ENCODE measurements around the gene ANKRD33.
"Not testable (repeated sequence)": the region's sequence is repeated elsewhere in the genome, so short reads cannot be mapped to it uniquely, and the experiment has no call there.

Gene ANKRD33

GRCh38 chr12:51883295-51883694, 4.6 kb upstream of the ANKRD33 start:
- DNase-seq (ENCODE audit: low spot score), result no peak

DNA sequence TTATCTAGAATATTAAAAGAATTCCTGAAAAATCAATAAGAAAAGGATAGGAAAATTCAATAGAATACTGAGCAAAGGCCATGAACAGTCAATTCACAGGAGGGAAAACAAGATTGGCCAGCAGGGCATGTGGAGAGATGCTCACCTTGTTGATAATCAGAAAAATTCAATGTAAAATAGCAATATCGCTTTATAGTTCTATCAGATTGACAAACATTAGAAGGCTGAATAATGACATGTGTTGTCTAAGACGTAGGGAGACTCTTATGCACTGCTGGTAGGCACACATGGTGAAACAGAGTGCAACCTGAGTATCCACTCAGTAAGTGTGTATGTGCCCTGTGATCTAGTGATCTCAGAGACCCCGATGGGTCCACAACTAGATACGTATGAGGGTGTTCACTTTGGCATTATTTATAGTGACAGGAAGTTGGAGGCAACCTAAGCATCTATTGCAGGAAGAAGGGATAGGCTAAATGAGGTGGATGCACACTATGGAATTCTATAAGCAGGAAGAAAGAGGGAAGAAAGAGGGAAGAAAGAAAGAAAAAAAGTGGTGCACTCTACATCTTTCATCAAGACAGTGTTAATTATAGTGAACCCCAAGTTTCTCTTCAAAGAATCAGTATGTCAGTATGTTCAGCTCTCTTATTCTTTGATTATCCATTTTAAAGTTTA, 3.8 kb upstream of the ANKRD33 start:
- peak; percentile 36 for DNase-seq (ENCODE audit: low spot score)

GRCh38 chr12:51884676-51885229, 3.1 kb upstream of the ANKRD33 start:
- DNase-seq (ENCODE audit: low spot score), result peak; percentile 66

DNA sequence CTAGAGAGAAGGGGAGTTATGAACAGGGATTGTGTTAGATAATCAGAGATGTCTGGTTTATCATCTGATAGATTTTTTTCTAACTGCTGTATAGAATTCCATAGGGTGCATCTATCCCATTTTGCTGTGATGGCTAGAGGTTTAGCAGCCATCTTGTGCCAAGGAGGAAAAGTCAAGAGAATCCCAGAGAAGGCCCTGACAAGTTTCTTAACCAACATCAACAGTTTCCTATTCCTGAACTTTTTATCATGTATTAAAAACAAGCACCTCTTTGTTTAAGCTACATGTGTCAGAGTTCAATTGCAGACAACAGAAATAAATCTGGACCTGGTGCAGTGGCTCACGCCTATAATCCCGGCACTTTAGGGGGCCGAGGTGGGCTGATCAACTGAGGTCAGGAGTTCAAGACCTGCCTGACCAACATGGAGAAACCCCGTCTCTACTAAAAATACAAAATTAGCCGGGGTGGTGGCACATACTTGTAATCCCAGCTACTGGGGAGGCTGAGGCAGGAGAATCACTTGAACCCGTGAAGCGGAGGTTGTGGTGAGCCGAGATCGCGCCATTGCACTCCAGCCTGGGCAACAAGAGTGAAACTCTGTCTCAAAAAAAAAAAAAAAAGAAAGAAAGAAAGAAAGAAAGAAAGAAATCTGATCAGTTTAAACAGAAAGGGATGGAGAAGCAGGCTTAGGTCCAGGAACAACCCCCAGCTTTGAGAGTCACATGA, 2.4 kb upstream of the ANKRD33 start:
- not testable (repeated sequence) for DNase-seq (ENCODE audit: low spot score)

GRCh38 chr12:51886021-51886710, 1.7 kb upstream of the ANKRD33 start:
- peak; percentile 51 for DNase-seq (ENCODE audit: low spot score)

DNA sequence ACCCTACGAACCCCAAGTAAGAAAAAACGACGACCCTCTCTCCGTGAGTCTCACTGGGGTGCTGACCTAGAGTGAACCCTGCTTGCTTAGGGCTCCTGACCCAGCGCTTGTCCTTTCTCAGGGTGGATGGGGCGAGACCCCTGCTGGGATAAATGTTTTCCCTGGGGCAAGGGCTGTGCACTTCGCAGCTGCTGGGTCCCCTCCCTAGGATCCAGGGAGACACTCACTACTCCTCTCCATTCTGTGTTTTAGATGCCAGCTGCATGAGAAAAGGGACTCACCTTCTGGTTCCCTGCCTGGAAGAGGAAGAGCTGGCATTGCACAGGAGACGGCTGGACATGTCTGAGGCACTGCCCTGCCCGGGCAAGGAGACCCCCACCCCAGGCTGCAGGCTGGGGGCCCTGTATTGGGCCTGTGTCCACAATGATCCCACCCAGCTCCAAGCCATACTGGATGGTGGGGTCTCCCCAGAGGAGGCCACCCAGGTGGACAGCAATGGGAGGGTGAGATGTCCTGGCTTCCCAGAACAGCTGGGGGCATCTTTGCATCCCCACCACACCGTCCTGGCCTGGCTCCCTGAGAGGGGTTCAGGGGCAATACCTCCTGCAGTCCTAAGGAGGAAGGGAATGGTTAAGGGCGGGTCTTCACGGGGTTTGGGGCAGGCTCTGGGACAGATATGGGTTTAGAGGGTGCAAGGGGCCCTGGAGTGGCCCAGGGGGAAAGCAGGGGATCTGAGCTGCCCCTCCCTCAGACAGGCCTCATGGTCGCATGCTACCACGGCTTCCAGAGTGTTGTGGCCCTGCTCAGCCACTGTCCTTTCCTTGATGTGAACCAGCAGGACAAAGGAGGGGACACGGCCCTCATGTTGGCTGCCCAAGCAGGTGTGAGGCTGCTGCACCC, 663 bp downstream of the ANKRD33 start:
- DNase-seq (ENCODE audit: low spot score), result no peak

DNA sequence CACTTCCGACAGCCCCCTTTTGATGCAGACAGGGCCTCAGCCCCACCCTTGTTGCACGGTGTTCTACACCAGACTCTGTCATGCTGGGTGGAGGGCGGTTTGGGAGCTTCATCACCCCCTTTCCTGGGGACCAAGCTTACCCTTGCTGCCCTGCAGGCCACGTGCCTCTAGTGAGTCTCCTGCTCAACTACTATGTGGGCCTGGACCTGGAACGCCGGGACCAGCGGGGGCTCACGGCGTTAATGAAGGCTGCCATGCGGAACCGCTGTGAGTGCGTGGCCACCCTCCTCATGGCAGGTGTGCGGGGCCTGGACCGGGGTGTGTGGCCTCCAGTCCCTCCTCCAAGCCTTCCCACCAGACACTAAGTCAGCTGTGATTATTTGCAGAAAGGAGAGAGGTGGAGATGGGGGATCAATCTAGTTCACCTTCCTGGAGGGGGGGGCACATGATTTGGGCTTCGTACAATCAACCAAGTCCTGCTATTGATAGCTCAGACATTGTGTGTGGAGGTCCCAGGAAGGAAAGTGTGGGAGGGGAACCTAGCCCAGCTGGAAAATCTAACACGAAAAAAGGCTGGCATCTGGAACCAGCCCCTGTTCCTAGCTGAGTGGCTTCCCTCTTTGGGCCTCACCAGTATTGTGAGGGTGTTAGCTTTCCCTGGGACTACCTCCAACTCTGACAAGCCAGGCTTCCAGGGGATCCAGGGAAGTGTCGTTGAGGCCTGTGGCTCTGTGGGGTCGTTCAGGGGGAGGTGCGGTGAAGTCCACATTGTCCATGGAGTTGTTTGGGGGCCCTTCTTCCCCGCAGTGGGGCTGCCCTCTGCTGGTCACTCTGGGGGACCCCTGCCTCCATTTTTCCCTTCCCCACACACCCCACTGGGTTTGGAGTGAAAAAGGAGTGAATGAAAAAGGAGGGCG, 1.6 kb downstream of the ANKRD33 start:
- no peak for DNase-seq (ENCODE audit: low spot score)

- DNase-seq (ENCODE audit: low spot score), result no peak
These were observed 2.2 kb downstream of the ANKRD33 start for GRCh38 chr12:51890133-51890464.

DNA sequence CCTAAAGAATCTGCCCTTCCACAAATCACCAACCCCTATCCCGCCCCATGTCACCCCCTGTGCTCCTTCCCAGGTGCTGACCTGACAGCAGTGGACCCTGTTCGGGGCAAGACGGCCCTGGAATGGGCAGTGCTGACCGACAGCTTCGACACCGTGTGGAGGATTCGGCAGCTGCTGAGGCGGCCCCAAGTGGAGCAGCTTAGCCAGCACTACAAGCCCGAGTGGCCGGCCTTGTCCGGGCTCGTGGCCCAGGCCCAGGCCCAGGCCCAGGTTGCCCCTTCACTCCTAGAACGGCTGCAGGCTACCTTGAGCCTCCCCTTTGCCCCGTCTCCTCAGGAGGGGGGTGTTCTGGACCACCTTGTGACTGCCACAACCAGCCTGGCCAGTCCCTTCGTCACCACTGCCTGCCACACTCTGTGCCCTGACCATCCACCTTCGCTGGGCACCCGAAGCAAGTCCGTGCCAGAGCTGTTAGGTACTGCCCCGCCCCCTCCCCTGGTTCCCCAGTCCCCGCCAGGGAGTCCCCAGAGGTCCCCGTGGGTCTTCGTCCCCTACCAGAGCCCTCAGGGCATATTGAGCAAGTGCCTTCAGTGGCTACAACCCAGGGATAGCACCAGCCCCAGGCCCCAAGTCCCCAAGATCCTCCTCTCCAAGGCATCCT, 2.7 kb downstream of the ANKRD33 start:
- DNase-seq (ENCODE audit: low spot score), result no peak

DNA sequence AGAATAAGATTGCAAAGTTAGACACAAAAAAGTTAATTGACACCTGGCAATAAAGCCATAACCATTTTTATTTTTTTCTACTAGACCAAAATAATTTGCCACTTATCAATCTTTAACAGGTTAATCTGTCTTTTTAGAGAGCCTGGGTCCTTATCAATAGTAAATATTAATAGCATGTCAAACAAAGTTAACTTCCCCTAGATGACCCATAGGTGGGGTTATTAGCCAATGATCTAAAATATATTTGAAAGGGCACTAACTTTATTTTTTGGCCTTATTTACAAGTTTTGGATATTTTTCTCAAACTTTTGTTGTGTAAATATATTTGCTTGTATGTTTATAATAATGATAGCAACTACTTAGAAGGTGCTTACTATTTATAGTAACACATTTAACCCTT, 3.9 kb downstream of the ANKRD33 start:
- no peak for DNase-seq (ENCODE audit: low spot score)

DNA sequence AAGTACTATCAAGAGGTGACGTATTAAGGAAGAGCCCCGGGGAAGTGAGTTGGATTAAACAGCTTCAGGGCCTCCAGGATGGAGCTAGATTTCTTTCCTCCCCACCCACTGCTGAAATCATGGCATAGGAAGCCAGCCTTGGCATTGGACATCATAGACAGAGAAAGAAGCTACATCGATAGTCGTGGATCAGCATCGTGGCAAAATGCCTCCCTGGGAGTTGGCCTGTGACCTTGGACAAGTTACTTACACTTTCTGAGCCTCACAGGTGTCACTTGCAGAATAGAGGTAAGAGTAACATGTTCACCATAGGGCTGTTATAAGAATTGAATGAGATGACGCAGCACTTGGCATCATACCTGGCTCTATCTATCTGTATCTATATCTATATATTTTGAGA, 5.9 kb downstream of the ANKRD33 start:
- DNase-seq (ENCODE audit: low spot score), result no peak

GRCh38 chr12:51895378-51896135, 7.7 kb downstream of the ANKRD33 start:
- DNase-seq (ENCODE audit: low spot score), result no peak

- no peak for DNase-seq (ENCODE audit: low spot score)
These were observed 8.3 kb downstream of the ANKRD33 start for GRCh38 chr12:51896236-51896635.

GRCh38 chr12:51897181-51897580, 9.3 kb downstream of the ANKRD33 start:
- DNase-seq (ENCODE audit: low spot score), result no peak

DNA sequence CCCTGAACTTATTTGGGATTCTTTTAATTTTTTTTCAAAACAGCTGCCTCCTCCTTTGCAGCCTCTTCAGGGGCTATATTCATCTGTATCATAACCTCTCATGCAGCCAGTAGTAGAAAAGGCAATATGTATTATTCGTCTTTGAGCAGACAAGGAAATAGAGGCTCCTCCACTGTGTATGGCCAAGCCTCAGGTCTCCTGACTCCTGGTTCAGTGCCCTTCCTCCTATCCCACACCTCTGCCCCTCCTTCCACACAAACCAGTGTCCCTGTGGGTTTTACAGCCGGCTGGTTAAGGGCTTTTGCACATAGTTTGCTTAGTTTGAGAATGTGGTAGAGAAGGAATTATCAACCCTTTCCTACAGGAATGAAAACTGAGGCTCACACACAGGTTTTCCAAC, 10.6 kb downstream of the ANKRD33 start:
- DNase-seq (ENCODE audit: low spot score), result no peak

GRCh38 chr12:51898937-51899336, 11.0 kb downstream of the ANKRD33 start:
- no peak for DNase-seq (ENCODE audit: low spot score)

DNA sequence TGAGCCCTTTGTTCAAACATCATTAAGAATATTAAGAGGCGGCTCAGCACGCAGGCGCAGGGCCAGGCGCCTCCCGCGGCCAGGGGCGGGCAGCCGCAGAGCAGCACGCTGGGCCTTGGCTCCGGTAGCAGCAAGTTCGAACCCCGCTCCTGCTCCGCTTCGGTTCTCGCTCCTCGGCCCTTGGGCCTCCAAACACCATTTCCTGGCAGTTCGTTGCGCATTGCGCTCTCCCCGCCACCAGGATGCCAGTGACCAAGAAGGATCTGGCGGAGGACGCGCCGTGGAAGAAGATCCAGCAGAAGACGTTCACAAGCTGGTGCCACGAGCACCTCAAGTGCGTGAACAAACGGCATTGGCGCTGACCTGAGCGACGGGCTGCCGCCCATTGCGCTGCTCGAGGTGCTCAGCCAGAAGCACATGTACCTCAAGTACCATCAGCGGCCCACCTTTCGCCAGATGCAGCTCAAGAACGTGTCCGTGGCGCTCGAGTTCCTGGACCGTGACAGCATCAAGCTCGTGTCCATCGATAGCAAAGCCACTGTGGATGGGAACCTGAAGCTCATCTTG, 12.5 kb downstream of the ANKRD33 start:
- no peak for DNase-seq (ENCODE audit: low spot score)

- DNase-seq (ENCODE audit: low spot score), result no peak
These were observed 13.4 kb downstream of the ANKRD33 start for GRCh38 chr12:51901121-51901817.

GRCh38 chr12:51901881-51902280, 14.0 kb downstream of the ANKRD33 start:
- DNase-seq (ENCODE audit: low spot score), result no peak
